Mesothelial cell of epicardium (in vitro differentiated cells): ENCODE results near the gene LAMB3. TPM values are rescaled to one million over a fixed set of nuclear protein-coding genes. Genes with fewer than 3 reads are reported as not detected.

Experiments used
- DNase-seq, 2 experiments: peaks; one replicate each; pipeline ENCODE4 v3.0.0; 2021; ENCODE audit warnings: low spot score in 2 of 2; ENCODE audit not compliant: unreplicated experiment in 2 of 2
- H3K27ac Mint-ChIP-seq: 2 replicates; pipeline ENCODE4 v1.8.0; 2021; ENCODE audit warnings: mixed read lengths
- H3K27me3 Mint-ChIP-seq: 2 replicates; pipeline ENCODE4 v1.8.0; 2021; ENCODE audit warnings: low read depth, mixed read lengths
- H3K36me3 Mint-ChIP-seq: 2 replicates; pipeline ENCODE4 v1.8.0; 2021; ENCODE audit warnings: mixed read lengths
- H3K4me1 Mint-ChIP-seq: 2 replicates; pipeline ENCODE4 v1.8.0; 2021; ENCODE audit warnings: mixed read lengths
- H3K4me3 Mint-ChIP-seq: 2 replicates; pipeline ENCODE4 v1.8.0; 2021; ENCODE audit warnings: mild to moderate bottlenecking, moderate library complexity, mixed read lengths
- H3K9me3 Mint-ChIP-seq: 2 replicates; pipeline ENCODE4 v1.8.0; 2021; ENCODE audit warnings: mixed read lengths
- CTCF ChIP-seq: fragments of 200-600 bp; sonication (generic); IDR thresholded peaks from one replicate; pipeline ENCODE4 v1.5.0; 2021; ENCODE audit warnings: antibody characterized with exemption; ENCODE audit not compliant: unreplicated experiment
- total RNA-seq: library from RNA; stranded (reverse); gene quantifications from 3 replicates; pipeline ENCODE4 v1.2.1, GENCODE V29; 2021

Gene LAMB3
- total RNA-seq, 1 donor from 2014 or later = 34.7 TPM

GRCh38 chr1:209634005-209634737, 18.1 kb downstream of the LAMB3 start:
- Mint-ChIP-seq H3K9me3 (no peaks in the 10 kb centered on the region), H3K27me3 (peaks cover 7% of the 10 kb centered on the region), H3K4me3 (no peak overlapping the region), H3K36me3 (peaks cover 6% of the 10 kb centered on the region), H3K27ac (no peak overlapping the region), H3K4me1 (no peaks in the 10 kb centered on the region)
- no peak for DNase-seq
- no peak for TF ChIP-seq CTCF

- no peak overlapping the region for H3K27ac Mint-ChIP-seq
- H3K4me1 Mint-ChIP-seq = no peaks in the 10 kb centered on the region
- TF ChIP-seq CTCF = no peak
- H3K36me3 Mint-ChIP-seq = peaks cover 6% of the 10 kb centered on the region
- H3K9me3 Mint-ChIP-seq = no peaks in the 10 kb centered on the region
- peaks cover 8% of the 10 kb centered on the region for H3K27me3 Mint-ChIP-seq
- no peak overlapping the region for H3K4me3 Mint-ChIP-seq
- DNase-seq = no peak
Measured at GRCh38 chr1:209633335-209633997, 18.8 kb downstream of the LAMB3 start.

GRCh38 chr1:209630383-209631225, 21.6 kb downstream of the LAMB3 start:
- peaks cover 2% of the 10 kb centered on the region for H3K4me1 Mint-ChIP-seq
- H3K9me3 Mint-ChIP-seq = no peaks in the 10 kb centered on the region
- no peak for TF ChIP-seq CTCF
- H3K27ac Mint-ChIP-seq = no peak overlapping the region
- DNase-seq = no peak
- H3K36me3 Mint-ChIP-seq = peaks cover 6% of the 10 kb centered on the region
- H3K27me3 Mint-ChIP-seq = peaks cover 11% of the 10 kb centered on the region
- H3K4me3 Mint-ChIP-seq = no peak overlapping the region

GRCh38 chr1:209629621-209630382, 22.4 kb downstream of the LAMB3 start:
- H3K36me3 Mint-ChIP-seq = peaks cover 3% of the 10 kb centered on the region
- no peaks in the 10 kb centered on the region for H3K9me3 Mint-ChIP-seq
- H3K4me3 Mint-ChIP-seq = no peak overlapping the region
- no peak overlapping the region for H3K27ac Mint-ChIP-seq
- DNase-seq = no peak
- H3K4me1 Mint-ChIP-seq = peaks cover 2% of the 10 kb centered on the region
- H3K27me3 Mint-ChIP-seq = peaks cover 11% of the 10 kb centered on the region
- no peak for TF ChIP-seq CTCF

- Mint-ChIP-seq H3K27me3 (peaks cover 18% of the 10 kb centered on the region), H3K36me3 (peaks cover 3% of the 10 kb centered on the region), H3K9me3 (no peaks in the 10 kb centered on the region), H3K4me3 (no peak overlapping the region), H3K27ac (no peak overlapping the region), H3K4me1 (peaks cover 2% of the 10 kb centered on the region)
- no peak for DNase-seq
- TF ChIP-seq CTCF = no peak
Measured at GRCh38 chr1:209628618-209629299, 23.5 kb downstream of the LAMB3 start.
